ENCODE results near the gene EIF1.
"Not testable (repeated sequence)": the region's sequence is repeated elsewhere in the genome, so short reads cannot be mapped to it uniquely, and the experiment has no call there.

EIF1 gene

GRCh38 chr17:41667280-41668041, 21.2 kb upstream of the EIF1 start:
- no peak for ATAC-seq
- no peak for TF ChIP-seq SNAI2 (CRISPR knock-in tag; IDR thresholded peaks at IDR 0.05)
- TF ChIP-seq CSDC2 (CRISPR knock-in tag; IDR thresholded peaks at IDR 0.05), result no peak
- no peak for TF ChIP-seq ARNTL (CRISPR knock-in tag; IDR thresholded peaks at IDR 0.05; ENCODE audit: borderline replicate concordance, low read depth)
- no peak for TF ChIP-seq TSHZ2 (CRISPR knock-in tag; IDR thresholded peaks at IDR 0.05)
- no peak for TF ChIP-seq ZNF565 (CRISPR knock-in tag; conservative IDR thresholded peaks at IDR 0.05; ENCODE audit: low read depth)
- TF ChIP-seq GLIS3 (CRISPR knock-in tag; IDR thresholded peaks at IDR 0.05), result no peak
- no peak for TF ChIP-seq CREB5 (CRISPR knock-in tag; IDR thresholded peaks at IDR 0.05; ENCODE audit: low read depth)
- no peak for TF ChIP-seq PPARA (CRISPR knock-in tag; IDR thresholded peaks at IDR 0.05; ENCODE audit: borderline replicate concordance)
- no peak for TF ChIP-seq ZNF70 (CRISPR knock-in tag; IDR thresholded peaks at IDR 0.05)
- TF ChIP-seq ZC3H10 (CRISPR knock-in tag; IDR thresholded peaks at IDR 0.05), result no peak
- TF ChIP-seq OSR1 (CRISPR knock-in tag; IDR thresholded peaks at IDR 0.05), result no peak
- TF ChIP-seq POU6F1 (CRISPR knock-in tag; IDR thresholded peaks at IDR 0.05; ENCODE audit: borderline replicate concordance, low read depth), result no peak
- TF ChIP-seq TOX (CRISPR knock-in tag; IDR thresholded peaks at IDR 0.05; ENCODE audit: borderline replicate concordance), result no peak
- no peak for TF ChIP-seq TCF4 (CRISPR knock-in tag; IDR thresholded peaks at IDR 0.05; ENCODE audit: borderline replicate concordance)
- TF ChIP-seq PATZ1 (CRISPR knock-in tag; IDR thresholded peaks at IDR 0.05; ENCODE audit: borderline replicate concordance), result no peak
- TF ChIP-seq ISL1 (CRISPR knock-in tag; IDR thresholded peaks at IDR 0.05), result no peak
- TF ChIP-seq CSRNP3 (CRISPR knock-in tag; IDR thresholded peaks at IDR 0.05), result no peak
- TF ChIP-seq ZFP30 (CRISPR knock-in tag; IDR thresholded peaks at IDR 0.05), result no peak

- TF ChIP-seq ZNF70 (CRISPR knock-in tag; IDR thresholded peaks at IDR 0.05) (no peak), ZFP30 (CRISPR knock-in tag; IDR thresholded peaks at IDR 0.05) (no peak), PATZ1 (CRISPR knock-in tag; IDR thresholded peaks at IDR 0.05; ENCODE audit: borderline replicate concordance) (no peak)
- ATAC-seq, result no peak
Observed at GRCh38 chr17:41672153-41672552, 16.5 kb upstream of the EIF1 start.

- not testable (repeated sequence) for ATAC-seq
Observed at GRCh38 chr17:41675157-41676057, 13.3 kb upstream of the EIF1 start.

Measured in SK-N-SH treated with all-trans-retinoic acid at 6 μM for 48 hours (cell line).